HepG2 (cell line): ENCODE data around the gene ZNF771. TPM values are rescaled to one million over a fixed set of nuclear protein-coding genes. Genes with fewer than 3 reads are reported as not detected.

ENCODE experiments used
- ATAC-seq: fragments of 200-7000 bp; cut with Tn5 transposase; 3 replicates; pipeline ENCODE4 v1.9.1; 2020; ENCODE audit warnings: mild to moderate bottlenecking, moderate library complexity
- BruUV-seq: library from RNA; stranded (reverse); fragments of 400-500 nt; replicated peaks from 2 replicates; lab custom pipeline; 2021; lab: Mats Ljungman, UMichigan
- CTCF ChIA-PET: fragments of 300-600 bp; formaldehyde crosslinking; extraction: SDS; loops from one replicate; lab custom pipeline; 2021; ENCODE audit warnings: low total read pairs, inconsistent platforms, low intra/inter-chr PET ratio; lab: Yijun Ruan, JAX
- POLR2A ChIA-PET: fragments of 350-600 bp; sonication (Branson Sonifier 250); formaldehyde crosslinking; loops from one replicate; lab custom pipeline; 2020; ENCODE audit warnings: antibody characterized with exemption, inconsistent platforms; lab: Yijun Ruan, JAX
- DNase-seq: peaks from one replicate; pipeline ENCODE4 v3.0.0-alpha.2; 2015; ENCODE audit warnings: low spot score
- FAIRE-seq: peaks from 3 replicates; lab custom pipeline; 2011; peaks lifted over from hg19 to GRCh38; lab: Jason Lieb, UNC
- H2AFZ ChIP-seq: one replicate; pipeline ENCODE4 v1.6.1; 2011; ENCODE audit warnings: low read length, inconsistent platforms
- H3K27ac ChIP-seq: fragments of 300-600 bp; 3 replicates; pipeline ENCODE4 v1.8.0; 2011; ENCODE audit warnings: mixed run types, mild to moderate bottlenecking, mixed read lengths, low read length, inconsistent platforms; ENCODE audit not compliant: insufficient read depth; ENCODE audit errors: extremely low read length
- H3K27me3 ChIP-seq, 2 experiments: fragments of 200-600 bp in 1 of 2; 2 replicates in 1 of 2; 3 replicates in 1 of 2; pipeline versions ENCODE4 v1.6.0 to v1.8.0; 2011; ENCODE audit warnings: low read length in 2 of 2, mild to moderate bottlenecking in 2 of 2, moderate library complexity in 2 of 2, inconsistent platforms in 1 of 2; ENCODE audit not compliant: insufficient read depth in 2 of 2, control insufficient read depth in 1 of 2
- H3K36me3 ChIP-seq, 2 experiments: fragments of 200-600 bp in 1 of 2; replicated peaks in 1 of 2; 2 replicates in 1 of 2; 3 replicates in 1 of 2; pipeline versions ENCODE4 v1.5.1 to v1.8.0; 2011; ENCODE audit warnings: low read length in 2 of 2, inconsistent platforms in 1 of 2; ENCODE audit not compliant: insufficient read depth in 2 of 2, control insufficient read depth in 1 of 2
- H3K4me1 ChIP-seq: 2 replicates; pipeline ENCODE4 v1.5.1; 2012; ENCODE audit warnings: low read length, inconsistent platforms; ENCODE audit not compliant: insufficient read depth
- H3K4me2 ChIP-seq: 2 replicates; pipeline ENCODE4 v1.6.0; 2011; ENCODE audit warnings: low read depth, low read length, inconsistent platforms
- H3K4me3 ChIP-seq, 3 experiments: fragments of 200-600 bp in 1 of 3; sonication (generic), shearing (Covaris generic) in 1 of 3; replicated peaks in 1 of 3; 2 replicates each; pipeline ENCODE4 v1.5.1; 2011 to 2016; ENCODE audit warnings: low read length in 3 of 3, inconsistent platforms in 2 of 3, low read depth in 2 of 3, mild to moderate bottlenecking in 2 of 3, control low read depth in 1 of 3, mixed read lengths in 1 of 3; ENCODE audit not compliant: insufficient read depth in 1 of 3
- H3K79me2 ChIP-seq: one replicate; pipeline ENCODE4 v1.6.1; 2011; ENCODE audit warnings: low read length, inconsistent platforms; ENCODE audit not compliant: insufficient read depth
- H3K9ac ChIP-seq: 2 replicates; pipeline ENCODE4 v1.6.0; 2011; ENCODE audit warnings: mild to moderate bottlenecking, low read depth, low read length, inconsistent platforms; ENCODE audit not compliant: insufficient read depth
- H3K9me3 ChIP-seq: 2 replicates; pipeline ENCODE4 v1.5.1; 2012; ENCODE audit warnings: mild to moderate bottlenecking, low read length
- H4K20me1 ChIP-seq: 2 replicates; pipeline ENCODE4 v1.6.0; 2011; ENCODE audit warnings: inconsistent platforms, mild to moderate bottlenecking, low read length, moderate library complexity; ENCODE audit not compliant: insufficient read depth
- AKAP8 ChIP-seq: sonication (generic); formaldehyde crosslinking; IDR thresholded peaks from 2 replicates; pipeline ENCODE4 v1.5.1; 2020; ENCODE audit warnings: mild to moderate bottlenecking, missing genetic modification reagents
- FLYWCH1 ChIP-seq: sonication (generic); formaldehyde crosslinking; IDR thresholded peaks from 2 replicates; pipeline ENCODE4 v1.8.1; 2023; ENCODE audit warnings: mild to moderate bottlenecking, missing genetic modification reagents
- KDM5B ChIP-seq: sonication (generic); formaldehyde crosslinking; IDR thresholded peaks from 2 replicates; pipeline ENCODE4 v1.4.0; 2020; ENCODE audit warnings: missing genetic modification reagents, mild to moderate bottlenecking, borderline replicate concordance
- KLF12 ChIP-seq: sonication (generic); formaldehyde crosslinking; IDR thresholded peaks from 2 replicates; pipeline ENCODE4 v1.4.0; 2020; ENCODE audit warnings: missing genetic modification reagents, borderline replicate concordance
- ZBTB38 ChIP-seq: sonication (generic); formaldehyde crosslinking; IDR thresholded peaks from 2 replicates; pipeline ENCODE4 v1.5.1; 2020; ENCODE audit warnings: mild to moderate bottlenecking, missing genetic modification reagents
- ZMYM3 ChIP-seq: sonication (generic); formaldehyde crosslinking; IDR thresholded peaks from 2 replicates; pipeline ENCODE4 v1.5.1; 2020; ENCODE audit warnings: mild to moderate bottlenecking, missing genetic modification reagents
- ZNF225 ChIP-seq: sonication (generic); formaldehyde crosslinking; IDR thresholded peaks from 2 replicates; pipeline ENCODE4 v1.4.0; 2020; ENCODE audit warnings: mild to moderate bottlenecking, missing genetic modification reagents
- ZNF713 ChIP-seq: sonication (generic); formaldehyde crosslinking; IDR thresholded peaks from 2 replicates; pipeline ENCODE4 v1.4.0; 2020; ENCODE audit warnings: mild to moderate bottlenecking, missing genetic modification reagents
- WGBS: methylation state at CpG from one replicate; pipeline ENCODE4 v1.1.6; 2017; ENCODE audit warnings: low lambda C conversion rate; 5-methylcytosine and 5-hydroxymethylcytosine counted together
- in situ Hi-C: cut with HindIII; loops from 2 replicates; pipeline ENCODE4 v1.10.0; 2017; ENCODE audit warnings: low pct_unique_long_range_greater_than_20kb; ENCODE audit not compliant: extremely low pct_ligation_motif_present
- intact Hi-C: fragments of 100-400 bp; cut with micrococcal nuclease; formaldehyde crosslinking; loops from one replicate; pipeline ENCODE4 v1.10.0; 2022; ENCODE audit not compliant: unreplicated experiment
- polyA plus RNA-seq, 8 experiments: library from polyadenylated mRNA; depleted of rRNA in 3 of 8; stranded (reverse) in 7 of 8; unstranded in 1 of 8; fragments of >200 nt; fragmentation: Illumina TruSeq in 4 of 8; extraction: Trizol in 4 of 8; gene quantifications; 2 replicates each; pipeline versions ENCODE4 v1.2.1 to v1.2.3, GENCODE V29; 2011 to 2016; ENCODE audit warnings: low read depth in 4 of 8, missing spikeins in 1 of 8, mixed read lengths in 1 of 8; ENCODE audit not compliant: insufficient read depth in 1 of 8
- total RNA-seq, 5 experiments: library from RNA; depleted of rRNA; stranded (reverse); fragments of >200 nt; fragmentation: Illumina TruSeq; extraction: Trizol; gene quantifications; 2 replicates each; pipeline ENCODE4 v1.2.3, GENCODE V29; 2016; ENCODE audit warnings: low read depth in 1 of 5
- TF ChIP-seq, protein P1 (sequence below): sonication (generic); formaldehyde crosslinking; IDR thresholded peaks from 2 replicates; pipeline ENCODE4 v1.5.1; 2020; ENCODE audit warnings: missing genetic modification reagents, mild to moderate bottlenecking, borderline replicate concordance
- TF ChIP-seq, protein P2 (sequence below): sonication (generic); formaldehyde crosslinking; IDR thresholded peaks from 2 replicates; pipeline ENCODE4 v1.5.0; 2020; ENCODE audit warnings: missing genetic modification reagents, mild to moderate bottlenecking, borderline replicate concordance

Gene ZNF771
- total and polyA plus RNA-seq, 2 of the 13 experiments (the other 11 are each of a cell fraction or from before 2014, with no cell fraction given) = 5.0 to 11.8 TPM

DNA sequence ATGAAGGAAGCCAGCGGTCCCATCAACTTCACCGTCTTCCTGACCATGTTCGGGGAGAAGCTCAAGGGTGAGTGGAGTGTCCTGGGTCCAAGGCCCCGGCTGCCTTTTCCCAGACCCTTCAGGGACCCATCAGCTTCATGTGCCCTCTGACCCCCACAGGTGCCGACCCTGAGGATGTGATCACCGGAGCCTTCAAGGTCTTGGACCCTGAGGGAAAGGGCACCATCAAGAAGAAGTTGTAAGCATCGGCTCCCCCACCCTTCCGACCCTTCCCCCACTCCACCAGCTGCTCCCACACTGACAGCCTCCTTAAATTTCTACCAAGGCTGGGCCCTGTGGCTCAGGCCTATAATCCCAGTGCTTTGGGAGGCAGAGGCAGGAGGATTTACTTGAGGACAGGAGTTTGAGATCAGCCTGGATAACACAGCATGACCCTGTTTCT is 30.9 kb upstream of the ZNF771 start:
- Histone ChIP-seq H3K4me1 (peaks cover 58% of the 10 kb centered on the region), H3K4me3 (peak overlapping the region in 1 of 3 experiments; percentile 97; a peak in 1 of 6 replicates), H3K79me2 (peaks cover 2% of the 10 kb centered on the region), H3K27ac (no peak overlapping the region), H2AFZ (no peak overlapping the region), H3K9me3 (no peaks in the 10 kb centered on the region), H3K36me3 (no peaks in the 10 kb centered on the region)
- intact Hi-C loops = no loop called here
- ATAC-seq (no peak), DNase-seq (no peak)
- in situ Hi-C loops = no loop called here
- 91% methylated on average over 6 of the region's 8 CpGs for WGBS
- POLR2A ChIA-PET = interaction anchor here (0.8 kb wide), 1 partner anchor 20 kb away, joined by 3 read pairs; no protein-coding TSS in a partner anchor
- no TSS peak for BruUV-seq
- no peak for TF ChIP-seq ZMYM3
- TF ChIP-seq KDM5B (CRISPR knock-in tag) = 0 out of 2 replicates have a peak, but pooled peaks have one; percentile 2
- TF ChIP-seq, all 625 proteins: peak for 1
- FAIRE-seq = peak; percentile 4
- CTCF ChIA-PET = no interaction called here
- Histone ChIP-seq H4K20me1 (no peaks in the 10 kb centered on the region), H3K4me2 (peak overlapping the region; percentile 97), H3K9ac (no peak overlapping the region), H3K27me3 (no peaks in the 10 kb centered on the region)

DNA sequence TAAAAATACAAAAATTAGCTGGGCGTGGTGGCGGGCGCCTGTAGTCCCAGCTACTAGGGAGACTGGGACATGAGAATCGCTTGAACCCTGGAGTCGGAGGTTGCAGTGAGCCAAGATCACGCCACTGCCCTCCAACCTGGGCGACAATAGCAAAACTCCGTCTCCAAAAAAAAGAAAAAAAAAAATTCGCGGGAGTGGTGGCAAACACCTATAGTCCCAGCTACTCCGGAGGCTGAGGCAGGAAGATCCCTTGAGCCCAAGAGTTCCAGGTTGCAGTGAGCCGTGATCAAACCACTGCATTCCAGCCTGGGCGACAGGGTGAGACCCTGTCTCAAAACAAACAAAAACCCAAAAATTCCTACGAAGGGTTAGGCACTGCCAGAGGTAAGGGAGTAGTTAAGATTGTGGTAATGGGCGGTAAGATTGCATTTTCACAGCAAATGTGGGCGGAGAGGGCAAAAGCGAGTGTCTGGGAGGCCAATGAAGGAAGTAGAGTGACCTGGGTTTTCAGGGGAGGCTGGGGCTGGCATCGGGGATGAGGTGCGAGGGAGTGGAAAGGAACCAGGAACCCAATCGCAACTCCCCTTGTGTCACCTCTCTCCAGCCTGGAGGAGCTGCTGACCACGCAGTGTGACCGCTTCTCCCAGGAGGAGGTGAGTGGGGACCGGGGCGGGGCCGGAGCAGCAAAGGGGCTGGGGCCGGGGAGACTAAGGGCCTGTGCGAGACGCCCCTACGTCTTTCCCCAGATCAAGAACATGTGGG is 30.2 kb upstream of the ZNF771 start:
- peak overlapping the region; percentile 97 for H3K4me2 ChIP-seq
- no peaks in the 10 kb centered on the region for H3K36me3 ChIP-seq
- H3K4me3 ChIP-seq = peak overlapping the region; percentile 19 to 97 (median 46); a peak in 5 of 6 replicates
- in situ Hi-C loops = no loop called here
- H3K79me2 ChIP-seq = peaks cover 2% of the 10 kb centered on the region
- H4K20me1 ChIP-seq = no peaks in the 10 kb centered on the region
- peak overlapping the region; percentile 57 for H3K9ac ChIP-seq
- no peak overlapping the region for H2AFZ ChIP-seq
- CTCF ChIA-PET = no interaction called here
- H3K4me1 ChIP-seq = peaks cover 58% of the 10 kb centered on the region
- FAIRE-seq = peak; percentile 30
- no peak for DNase-seq
- POLR2A ChIA-PET = interaction anchor here (0.8 to 2.0 kb wide), 5 partner anchors 13 to 32 kb away, joined by 3 to 7 read pairs (median 3); partner anchors contain the start of gene CD2BP2
- H3K27ac ChIP-seq = peak overlapping the region; percentile 90
- no peaks in the 10 kb centered on the region for H3K27me3 ChIP-seq
- WGBS = 73% methylated on average over 28 of the region's 29 CpGs
- TSS peak; percentile 74 for BruUV-seq
- no peak for ATAC-seq
- intact Hi-C loops = no loop called here
- no peaks in the 10 kb centered on the region for H3K9me3 ChIP-seq
- TF ChIP-seq ZNF713 (CRISPR knock-in tag) (peak; percentile 74; the same call in 1 of the 2 replicates), ZBTB38 (0 out of 2 replicates have a peak, but pooled peaks have one; percentile 20), AKAP8 (CRISPR knock-in tag) (0 out of 2 replicates have a peak, but pooled peaks have one; percentile 28), ZNF225 (CRISPR knock-in tag) (no peak), FLYWCH1 (0 out of 2 replicates have a peak, but pooled peaks have one; percentile 48), KLF12 (0 out of 2 replicates have a peak, but pooled peaks have one; percentile 10)
- TF ChIP-seq, protein P1, sequence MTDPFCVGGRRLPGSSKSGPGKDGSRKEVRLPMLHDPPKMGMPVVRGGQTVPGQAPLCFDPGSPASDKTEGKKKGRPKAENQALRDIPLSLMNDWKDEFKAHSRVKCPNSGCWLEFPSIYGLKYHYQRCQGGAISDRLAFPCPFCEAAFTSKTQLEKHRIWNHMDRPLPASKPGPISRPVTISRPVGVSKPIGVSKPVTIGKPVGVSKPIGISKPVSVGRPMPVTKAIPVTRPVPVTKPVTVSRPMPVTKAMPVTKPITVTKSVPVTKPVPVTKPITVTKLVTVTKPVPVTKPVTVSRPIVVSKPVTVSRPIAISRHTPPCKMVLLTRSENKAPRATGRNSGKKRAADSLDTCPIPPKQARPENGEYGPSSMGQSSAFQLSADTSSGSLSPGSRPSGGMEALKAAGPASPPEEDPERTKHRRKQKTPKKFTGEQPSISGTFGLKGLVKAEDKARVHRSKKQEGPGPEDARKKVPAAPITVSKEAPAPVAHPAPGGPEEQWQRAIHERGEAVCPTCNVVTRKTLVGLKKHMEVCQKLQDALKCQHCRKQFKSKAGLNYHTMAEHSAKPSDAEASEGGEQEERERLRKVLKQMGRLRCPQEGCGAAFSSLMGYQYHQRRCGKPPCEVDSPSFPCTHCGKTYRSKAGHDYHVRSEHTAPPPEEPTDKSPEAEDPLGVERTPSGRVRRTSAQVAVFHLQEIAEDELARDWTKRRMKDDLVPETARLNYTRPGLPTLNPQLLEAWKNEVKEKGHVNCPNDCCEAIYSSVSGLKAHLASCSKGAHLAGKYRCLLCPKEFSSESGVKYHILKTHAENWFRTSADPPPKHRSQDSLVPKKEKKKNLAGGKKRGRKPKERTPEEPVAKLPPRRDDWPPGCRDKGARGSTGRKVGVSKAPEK (CRISPR knock-in tag) = 0 out of 2 replicates have a peak, but pooled peaks have one; percentile 13
- TF ChIP-seq, protein P2, sequence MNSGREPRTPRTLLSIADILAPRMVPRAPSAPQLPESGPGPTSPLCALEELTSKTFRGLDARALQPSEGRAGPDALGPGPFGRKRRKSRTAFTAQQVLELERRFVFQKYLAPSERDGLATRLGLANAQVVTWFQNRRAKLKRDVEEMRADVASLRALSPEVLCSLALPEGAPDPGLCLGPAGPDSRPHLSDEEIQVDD = no peak
